Effector CD8-positive, alpha-beta T cell (primary cell): ENCODE measurements around the gene SLC1A2.

Experiments
- DNase-seq: peaks from one replicate; lab custom pipeline; 2025; lab: John Stamatoyannopoulos, UW

The SLC1A2 gene

DNA sequence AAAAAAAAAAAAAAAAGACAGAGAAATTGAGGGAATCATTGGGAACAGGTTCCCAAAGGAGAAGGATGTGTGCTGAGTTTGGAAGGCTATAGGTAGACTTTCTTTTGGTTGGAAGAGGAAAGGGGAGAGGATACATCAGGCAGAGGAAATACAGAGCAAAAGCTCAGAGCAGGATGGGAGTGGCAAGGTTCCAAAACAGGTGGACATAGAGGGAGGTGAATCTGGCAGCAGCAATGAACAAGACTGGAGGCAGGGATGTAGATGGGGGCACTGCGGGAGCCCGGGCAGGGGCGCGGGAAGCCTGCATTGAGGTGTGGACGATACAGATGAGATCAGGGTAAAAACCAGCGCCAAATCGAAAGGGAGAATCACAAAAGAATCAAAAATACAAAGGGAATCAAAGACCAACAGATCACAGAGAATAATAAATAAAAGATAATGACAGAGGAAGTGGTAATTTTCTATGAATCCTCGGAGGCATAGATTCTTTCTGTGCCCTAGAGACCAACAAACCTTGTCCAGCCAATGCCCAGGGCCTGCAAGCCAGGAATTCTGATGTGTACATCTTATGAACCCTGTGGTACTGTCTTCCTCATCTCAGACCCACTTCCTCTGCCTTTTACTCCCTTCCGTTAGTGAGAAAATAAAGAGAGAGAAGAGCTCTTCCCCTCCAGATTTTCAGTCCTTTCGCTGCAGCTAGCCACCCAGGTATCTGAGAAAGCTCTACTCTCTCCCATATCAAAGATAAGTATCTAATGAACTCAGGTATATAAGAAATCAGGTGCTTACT, 70.3 kb downstream of the SLC1A2 start:
- no peak for DNase-seq

DNA sequence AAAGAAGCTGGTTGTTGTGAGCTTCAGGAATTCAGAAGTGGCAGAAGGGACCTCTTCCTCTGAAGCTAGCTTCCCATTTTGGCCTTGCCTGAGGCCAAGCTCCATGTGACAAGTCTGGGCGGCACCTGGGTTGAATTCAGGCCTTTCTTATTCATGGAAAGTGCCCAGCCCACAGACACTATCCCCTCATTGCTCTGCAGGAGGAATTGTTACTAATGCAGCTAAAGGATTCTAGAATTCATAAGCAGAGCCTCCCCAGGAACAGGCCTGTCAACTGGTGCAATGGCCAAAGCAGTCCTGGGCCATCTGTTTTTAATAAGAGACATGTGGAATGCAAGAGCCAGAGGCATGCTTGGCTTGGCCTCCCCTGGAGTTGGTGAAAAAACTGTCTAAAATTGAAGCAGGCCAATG, 71.4 kb downstream of the SLC1A2 start:
- DNase-seq: no peak

DNA sequence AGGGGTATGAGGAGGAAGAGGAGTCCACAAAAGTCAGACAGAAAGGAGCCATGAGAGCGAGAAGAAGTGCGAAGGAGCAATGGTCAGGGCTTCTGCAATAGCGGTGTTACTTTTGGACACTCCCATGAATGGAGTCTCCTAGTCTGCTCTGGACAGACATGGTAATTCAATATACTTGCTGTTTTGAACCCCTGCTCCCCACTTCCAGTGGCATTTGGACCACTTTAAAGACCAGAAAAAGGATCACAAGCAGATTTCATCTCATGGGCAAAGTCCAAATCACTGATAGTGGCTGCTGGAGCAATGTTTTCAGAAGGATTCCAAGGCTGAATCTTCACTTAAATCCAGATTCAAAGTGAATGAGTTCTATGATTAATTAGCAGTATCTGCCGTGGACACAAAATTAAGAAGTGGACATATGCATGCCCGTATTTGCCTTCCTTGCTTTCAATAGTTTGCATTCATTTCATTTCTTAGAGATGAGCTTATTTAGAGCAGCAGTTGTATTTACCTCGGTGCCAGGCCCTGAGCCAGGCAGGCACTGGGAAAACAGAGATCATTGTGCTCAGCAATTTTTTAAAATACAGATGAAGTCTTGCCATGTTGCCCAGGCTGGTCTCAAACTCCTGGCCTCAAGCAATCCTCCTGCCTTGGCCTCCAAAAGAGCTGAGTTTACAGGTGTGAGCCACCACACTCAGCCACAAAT, 72.0 kb downstream of the SLC1A2 start:
- no peak for DNase-seq

DNA sequence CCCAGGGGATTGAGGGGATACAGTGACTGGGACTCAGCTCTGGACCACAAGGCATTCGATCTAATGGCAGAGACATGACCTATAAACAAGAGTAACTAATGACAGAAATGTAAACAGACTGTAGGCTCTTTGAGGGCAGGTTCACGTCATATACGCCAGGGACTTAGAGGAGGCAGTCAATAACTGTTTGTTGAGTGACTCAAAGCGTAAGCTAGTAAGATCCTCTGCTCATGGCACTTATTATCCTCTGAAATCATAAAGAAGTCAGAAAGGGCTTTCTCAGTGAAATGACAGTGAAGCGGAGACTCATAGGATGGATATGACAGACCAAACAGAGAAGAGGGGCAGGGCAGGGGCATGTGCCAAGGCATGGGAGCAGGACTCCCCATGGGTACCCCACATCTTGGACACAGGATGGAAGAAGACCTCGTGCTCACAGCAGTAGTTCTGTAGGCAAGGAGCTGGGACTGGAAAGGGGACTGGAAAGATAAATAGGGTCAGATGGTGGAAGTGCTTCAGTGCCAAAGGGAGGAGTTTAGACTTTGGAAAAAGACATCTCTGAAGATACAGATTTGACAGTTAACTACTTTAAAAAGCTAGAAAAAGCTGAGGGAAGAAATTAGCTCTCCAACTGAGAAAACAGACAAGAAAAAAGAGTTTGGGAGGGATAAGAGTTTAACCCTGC, 72.7 kb downstream of the SLC1A2 start:
- no peak for DNase-seq

DNA sequence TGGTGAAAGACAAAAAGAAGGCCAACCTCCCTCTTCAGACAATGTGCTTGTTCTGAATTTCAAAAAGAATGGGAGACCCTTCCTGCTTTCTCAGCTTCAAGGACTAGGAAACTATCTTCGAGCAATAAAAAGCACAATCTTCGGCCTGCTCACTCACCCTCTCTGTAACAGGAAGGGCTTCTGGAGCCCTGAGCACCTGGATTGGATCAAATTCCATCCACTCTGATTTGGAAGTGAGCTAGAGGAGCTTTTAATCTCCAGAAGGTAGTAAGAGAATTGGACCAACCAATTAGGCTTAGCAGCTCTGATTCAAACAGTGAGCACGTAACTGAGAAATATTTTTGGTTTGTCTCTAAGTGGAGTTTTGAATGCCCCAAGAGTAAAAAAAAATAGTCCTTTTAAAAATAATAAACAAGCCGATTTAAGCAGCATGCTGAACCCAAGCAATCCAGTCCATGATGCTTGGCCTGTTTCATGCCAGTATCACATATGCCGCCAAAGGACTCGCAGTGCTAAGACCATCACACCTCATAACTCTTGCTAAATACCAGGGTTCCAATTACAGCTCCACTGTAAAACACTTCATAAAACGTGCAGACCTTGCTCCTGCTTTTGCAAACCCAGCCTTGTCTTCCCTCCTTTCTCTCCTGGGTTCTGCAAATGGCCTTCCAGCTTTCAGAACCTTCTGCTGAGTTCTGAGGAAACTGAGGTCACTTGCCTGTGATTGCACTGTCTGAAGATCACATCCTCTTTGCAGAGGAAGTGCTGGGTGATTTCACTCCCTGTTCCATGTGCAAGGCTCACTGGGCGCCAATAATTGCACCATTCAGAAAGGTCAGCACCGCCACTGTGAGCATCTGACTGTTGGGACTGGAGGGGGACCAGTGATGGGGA, 74.4 kb downstream of the SLC1A2 start:
- no peak for DNase-seq

DNA sequence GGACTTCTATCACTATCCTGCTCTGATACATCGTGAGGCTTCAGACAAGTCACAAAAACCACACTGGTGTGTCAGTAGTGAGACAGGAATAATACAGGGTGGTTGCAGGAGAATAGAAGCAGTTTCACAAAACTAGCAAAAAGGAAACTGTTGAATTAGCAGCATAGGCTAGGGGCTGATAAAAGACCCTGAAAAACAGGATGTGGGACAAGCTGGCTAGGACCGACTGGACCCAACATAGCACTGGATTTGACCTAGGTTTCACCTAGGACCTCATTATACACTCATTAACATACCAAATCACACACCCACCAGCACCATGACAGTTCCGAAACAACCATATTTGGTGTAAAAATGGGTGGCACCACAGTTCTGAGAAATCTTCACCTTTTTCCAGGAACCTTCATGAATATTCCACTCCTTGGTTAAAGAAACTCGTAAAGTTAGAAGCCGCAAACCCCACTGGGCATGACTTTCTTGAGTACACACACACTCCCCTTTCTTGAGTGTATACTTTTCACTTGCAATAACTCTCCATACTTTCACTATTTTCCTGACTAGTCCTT, 76.2 kb downstream of the SLC1A2 start:
- no peak for DNase-seq

DNA sequence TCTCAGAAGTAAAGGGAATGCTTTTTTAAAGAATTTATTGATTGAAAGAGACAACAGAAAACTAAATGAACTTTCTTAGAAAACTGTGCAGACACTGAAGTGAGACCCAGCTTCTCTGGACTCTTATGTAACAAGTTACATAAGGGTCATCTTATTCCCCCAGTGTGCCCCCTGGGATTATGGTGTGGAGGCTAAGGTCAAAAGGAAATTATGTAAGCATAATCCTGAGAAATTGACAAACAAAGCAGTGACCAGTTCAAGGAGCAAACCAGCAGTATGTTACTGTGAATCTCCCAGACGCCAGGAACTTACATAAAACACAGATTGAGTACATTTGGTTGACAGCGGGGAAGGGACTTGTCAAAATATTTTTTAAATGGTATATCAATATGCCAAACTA, 78.6 kb downstream of the SLC1A2 start:
- DNase-seq: no peak

DNA sequence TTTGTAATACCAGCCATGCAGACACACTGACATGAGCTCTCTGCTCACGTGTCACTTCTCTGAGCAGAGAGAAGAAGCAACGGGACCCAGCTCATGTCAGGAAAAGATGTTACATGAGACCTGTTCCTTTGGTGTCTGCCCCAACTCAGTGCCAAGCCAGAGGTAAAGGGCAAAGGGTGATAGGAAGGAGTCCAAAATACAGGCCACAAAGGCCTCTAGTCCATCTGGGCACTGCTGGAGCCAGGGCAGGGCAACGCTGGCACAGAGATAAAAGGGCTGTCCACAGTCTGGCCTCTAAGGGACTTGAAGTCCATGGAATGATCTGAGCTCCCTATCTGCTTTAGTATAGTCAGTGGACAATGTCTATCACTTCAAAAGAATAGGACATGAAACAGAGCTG, 79.3 kb downstream of the SLC1A2 start:
- no peak for DNase-seq

DNA sequence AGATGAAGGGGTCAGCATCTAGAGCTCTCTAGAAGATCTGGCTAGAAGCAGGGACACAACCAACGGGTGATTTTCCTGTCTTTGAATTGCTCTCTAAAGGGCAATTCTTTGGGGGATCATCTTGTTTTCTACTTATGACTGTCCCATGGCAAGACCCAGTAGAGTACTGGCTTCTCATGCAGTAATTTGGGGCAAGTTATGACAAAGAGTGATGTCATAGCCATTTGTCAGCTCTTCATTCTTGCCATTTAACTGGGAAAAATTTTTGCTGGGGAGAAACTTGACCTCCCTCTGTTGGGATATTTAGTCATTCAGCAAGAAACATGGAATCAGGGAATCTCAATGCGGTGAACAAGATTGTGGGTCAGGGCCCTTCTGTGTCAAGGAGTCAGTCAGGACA, 80.4 kb downstream of the SLC1A2 start:
- no peak for DNase-seq

DNA sequence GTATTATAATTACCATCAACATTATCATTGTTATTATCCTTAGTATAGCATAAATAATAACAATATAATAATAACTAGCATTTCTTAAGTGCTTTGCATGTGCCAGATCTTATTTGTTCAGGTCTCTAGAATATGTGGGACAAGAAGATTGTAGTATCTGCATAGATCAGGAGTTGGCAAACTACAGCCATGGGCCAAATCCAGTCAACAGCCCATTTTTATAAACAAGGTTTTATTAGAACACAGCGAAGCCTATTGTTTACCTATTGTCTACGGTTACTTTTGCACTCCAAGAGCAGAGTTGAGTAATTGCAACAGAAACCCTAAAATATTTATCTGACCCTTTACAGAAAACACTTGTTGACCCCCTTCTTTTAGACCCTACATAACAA, 81.4 kb downstream of the SLC1A2 start:
- no peak for DNase-seq

DNA sequence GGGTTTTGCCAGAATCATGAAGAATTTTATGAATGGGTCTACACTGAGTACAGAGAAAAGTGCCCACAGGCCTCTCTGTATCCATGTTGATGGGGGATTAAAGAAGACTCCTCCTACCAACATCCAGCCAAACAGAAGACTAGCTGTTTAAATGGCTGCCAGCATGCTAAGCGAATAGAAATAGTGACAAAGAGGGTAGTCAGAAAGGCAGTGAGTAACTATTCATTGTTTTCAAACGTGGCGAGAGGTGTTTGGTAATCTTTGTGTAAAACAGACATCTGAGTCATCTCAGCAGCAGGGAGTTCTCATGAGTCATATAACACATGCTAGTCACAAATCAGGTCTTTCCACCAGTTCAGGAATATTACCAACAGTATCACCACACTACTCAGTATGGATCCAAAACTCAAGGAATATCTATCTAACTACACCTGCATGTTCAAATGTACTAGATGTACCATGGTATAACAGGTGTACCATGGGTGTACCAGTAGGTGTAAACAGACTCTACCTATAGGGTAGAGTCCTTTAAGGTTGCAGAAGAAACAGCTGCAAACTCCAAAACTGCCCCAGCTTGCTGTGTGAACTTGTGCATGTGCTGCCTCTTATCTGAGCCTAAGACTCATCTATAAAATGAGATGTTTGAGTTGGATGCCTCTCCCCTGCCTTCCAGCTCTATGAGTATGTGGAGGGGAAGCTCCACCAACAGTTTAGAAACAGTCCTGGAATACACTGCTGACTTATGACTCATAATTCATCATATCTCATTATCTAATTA, 82.0 kb downstream of the SLC1A2 start:
- DNase-seq: no peak

DNA sequence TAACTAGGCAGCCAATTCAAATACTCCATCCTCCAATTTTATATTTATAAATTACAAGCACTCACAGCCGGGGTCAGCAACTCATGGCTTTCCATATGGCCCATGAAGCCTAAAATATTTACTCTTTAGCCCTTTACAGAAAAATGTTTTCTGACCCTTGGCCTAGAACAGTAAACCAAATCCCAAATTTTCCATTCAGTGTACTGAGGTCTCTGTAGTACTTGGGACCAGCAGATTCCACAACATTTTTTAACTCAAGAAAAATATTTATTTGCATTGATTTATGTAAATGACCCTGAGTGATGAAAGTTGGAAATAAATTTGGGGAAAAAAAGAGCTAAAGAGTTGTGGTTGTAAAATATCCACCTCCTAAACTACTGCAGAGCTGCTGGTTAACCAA, 82.6 kb downstream of the SLC1A2 start:
- DNase-seq: no peak

DNA sequence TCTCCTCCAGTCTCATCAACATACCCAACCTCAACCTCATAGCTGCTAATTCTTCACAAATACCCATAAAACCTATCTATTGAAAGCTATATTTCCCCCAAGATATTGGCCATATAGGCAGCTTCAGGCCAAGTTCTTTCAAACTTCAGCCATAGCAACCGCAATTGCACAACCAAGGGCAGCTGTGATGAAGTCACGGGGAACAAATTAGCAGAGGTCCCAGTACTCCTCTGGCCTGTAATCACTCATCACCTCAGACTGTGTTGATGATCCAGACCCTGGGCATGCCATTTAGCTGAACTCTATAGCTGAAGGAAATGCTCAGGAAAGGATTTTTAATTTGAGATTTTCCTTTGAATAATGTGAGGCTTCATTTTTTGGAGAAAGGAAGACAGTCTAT, 84.1 kb downstream of the SLC1A2 start:
- DNase-seq: no peak

DNA sequence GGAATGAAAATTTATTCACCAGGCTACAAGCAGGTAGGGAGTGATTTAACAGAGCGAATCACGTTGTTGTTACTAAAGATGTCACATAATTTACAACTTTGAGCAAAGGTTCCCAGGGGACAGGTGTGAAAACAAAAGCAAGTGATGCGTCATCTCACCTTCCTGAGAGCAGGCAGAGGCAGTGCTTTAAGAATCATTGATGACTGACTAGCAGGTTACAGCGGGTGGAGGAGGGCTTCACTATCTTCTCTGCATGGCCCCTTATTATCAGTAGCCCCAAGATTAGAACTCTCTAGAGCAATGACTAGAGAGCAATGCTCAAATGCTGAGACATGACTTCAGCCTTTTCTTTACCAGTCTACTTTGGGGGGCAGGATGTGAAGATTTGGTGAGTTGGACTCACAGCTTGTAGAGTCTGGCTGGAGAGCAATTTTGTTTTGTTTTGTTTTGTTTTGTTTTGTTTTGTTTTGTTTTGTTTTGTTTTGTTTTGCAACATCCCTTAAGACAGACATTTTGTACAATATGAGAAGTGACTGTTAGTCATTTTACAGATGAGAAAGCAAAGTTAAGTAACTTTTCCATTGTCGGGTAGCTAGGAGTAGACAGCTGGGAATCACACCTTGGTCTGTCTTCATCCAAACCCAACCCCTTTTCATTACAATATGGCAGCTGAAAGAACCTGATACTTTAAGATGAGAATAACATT, 84.8 kb downstream of the SLC1A2 start:
- DNase-seq: no peak

DNA sequence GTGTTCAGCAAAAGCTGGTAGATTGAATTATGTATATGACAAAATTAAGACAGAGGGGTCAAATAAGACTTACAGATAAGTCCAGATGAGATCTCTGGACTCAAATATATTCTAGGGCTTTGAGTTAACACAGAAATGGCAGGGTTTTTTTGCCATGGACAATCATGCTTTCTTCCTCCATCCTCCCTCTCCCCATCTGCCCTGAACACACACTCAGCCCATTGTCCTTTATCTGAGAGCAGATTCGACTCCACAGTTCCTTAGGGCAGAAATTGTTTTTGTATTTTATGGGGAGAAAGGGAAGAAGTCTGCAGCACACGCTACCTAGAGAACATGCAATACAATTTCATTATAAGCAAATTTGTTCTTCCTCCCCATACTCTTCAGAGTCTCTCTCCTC, 86.8 kb downstream of the SLC1A2 start:
- no peak for DNase-seq

DNA sequence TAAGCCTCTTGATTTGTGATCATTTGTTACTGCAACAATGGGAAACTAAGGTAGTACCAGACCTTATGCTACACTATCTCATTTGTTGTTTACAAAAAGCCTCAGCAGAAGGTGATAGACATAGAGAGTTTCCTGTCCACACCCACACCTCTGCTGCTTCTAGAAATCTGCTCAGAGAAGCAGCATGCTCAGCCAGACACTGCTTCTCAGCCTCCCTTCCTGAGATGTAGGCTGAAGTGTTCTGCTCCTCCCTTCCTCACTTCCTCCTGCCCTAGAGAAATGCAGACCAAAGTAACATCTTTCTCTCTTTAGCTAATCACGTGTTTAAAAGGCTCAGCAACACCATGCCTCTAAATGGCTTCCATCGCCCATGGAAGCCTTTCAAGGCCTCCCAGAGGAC, 88.4 kb downstream of the SLC1A2 start:
- no peak for DNase-seq

DNA sequence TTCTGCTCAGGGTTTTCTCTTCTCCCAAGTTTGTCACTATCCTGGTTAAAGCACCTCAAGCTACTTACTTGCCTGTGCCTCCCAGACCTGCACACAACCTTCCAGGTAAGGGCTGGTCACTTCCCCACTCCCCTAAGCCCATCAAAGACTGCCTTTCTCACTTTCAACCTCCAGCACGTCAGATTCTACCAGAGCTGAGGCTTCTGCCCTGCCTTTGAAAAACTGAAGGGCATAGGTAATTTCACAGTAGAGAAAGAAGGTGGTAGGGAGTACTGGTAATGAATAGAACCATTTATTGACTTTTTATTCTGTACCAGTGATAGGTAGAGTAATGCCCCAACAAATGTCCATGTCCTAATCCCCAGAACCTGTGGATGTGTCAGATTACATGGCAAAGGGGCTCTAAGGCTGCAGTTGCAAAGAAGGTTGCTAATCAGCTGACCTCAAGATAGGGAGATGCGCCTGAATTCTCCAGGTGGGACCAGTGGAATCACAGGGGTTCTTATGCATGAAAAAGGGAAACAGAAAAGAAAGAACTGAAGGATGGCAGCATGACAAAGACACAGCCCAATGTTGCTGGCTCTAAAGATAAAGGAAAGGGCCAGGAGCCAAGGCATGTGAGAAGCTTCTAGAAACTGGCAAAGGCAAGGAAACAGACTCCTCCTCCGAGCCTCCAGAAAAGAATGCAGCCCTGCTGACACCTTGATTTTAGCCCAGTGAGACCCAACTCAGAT, 89.0 kb downstream of the SLC1A2 start:
- no peak for DNase-seq

DNA sequence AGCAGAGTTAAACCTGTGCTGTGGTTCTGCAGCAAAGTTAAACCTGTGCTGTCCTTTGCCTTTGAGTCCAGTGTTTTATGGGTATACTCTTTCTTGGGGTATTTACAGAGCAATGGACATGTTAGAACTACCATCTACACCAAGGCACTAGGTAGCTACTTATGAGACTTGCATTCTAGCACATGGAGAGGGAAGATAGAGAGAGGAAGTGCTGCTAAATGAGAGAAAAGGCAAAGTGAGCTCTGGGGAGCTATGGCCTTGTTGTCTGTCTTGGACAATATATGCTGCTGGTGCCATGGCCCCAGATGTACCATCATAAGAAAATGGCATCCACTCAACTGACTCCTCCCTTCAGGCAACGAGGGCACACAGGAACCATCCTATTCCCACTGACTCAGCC, 91.5 kb downstream of the SLC1A2 start:
- DNase-seq: no peak

DNA sequence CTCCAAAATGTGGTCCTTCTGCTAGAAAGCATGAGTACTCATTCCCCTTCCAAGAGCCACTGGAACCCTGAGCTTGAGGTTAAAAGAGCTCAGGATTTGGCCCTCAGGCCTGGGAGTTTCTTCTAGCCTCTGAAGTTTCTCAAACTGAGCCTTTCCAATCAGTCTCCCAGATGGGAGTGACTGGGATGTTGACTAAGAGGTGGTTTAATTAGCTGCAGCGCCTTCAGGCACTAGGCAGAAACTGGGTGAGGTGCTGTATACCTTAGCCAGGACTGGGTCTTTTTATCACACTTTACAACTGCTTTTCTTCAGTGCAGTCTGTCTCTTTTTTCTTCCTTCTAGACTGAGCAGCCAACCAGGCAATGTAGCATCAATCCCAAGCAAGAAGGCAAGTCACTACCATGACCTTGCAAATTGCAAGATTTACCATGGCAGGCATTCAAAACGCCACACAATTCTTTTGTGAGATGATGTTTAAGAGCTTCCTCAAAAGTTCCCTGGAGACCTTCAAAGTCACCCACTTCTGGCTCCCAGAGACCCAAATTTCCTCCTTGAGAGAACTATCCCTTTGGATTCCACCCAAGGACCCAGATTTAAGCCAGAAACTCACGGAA, 93.0 kb downstream of the SLC1A2 start:
- no peak for DNase-seq
